Retinal pigment epithelial cell (primary cell): ENCODE results near the gene ADCYAP1R1.

Experiments used
- DNase-seq: peaks from one replicate; pipeline ENCODE4 v3.0.0-alpha.2; 2010; ENCODE audit warnings: low read depth
- H3K4me3 ChIP-seq: 2 replicates; pipeline ENCODE4 v1.5.1; 2011; ENCODE audit warnings: mild to moderate bottlenecking, low read length, control low read depth, moderate library complexity
- TF ChIP-seq, protein P1 (sequence below): conservative IDR thresholded peaks from 2 replicates; pipeline ENCODE4 v1.5.1; 2011; ENCODE audit warnings: low read depth, low read length, control low read depth, inconsistent platforms

ADCYAP1R1 gene

DNA sequence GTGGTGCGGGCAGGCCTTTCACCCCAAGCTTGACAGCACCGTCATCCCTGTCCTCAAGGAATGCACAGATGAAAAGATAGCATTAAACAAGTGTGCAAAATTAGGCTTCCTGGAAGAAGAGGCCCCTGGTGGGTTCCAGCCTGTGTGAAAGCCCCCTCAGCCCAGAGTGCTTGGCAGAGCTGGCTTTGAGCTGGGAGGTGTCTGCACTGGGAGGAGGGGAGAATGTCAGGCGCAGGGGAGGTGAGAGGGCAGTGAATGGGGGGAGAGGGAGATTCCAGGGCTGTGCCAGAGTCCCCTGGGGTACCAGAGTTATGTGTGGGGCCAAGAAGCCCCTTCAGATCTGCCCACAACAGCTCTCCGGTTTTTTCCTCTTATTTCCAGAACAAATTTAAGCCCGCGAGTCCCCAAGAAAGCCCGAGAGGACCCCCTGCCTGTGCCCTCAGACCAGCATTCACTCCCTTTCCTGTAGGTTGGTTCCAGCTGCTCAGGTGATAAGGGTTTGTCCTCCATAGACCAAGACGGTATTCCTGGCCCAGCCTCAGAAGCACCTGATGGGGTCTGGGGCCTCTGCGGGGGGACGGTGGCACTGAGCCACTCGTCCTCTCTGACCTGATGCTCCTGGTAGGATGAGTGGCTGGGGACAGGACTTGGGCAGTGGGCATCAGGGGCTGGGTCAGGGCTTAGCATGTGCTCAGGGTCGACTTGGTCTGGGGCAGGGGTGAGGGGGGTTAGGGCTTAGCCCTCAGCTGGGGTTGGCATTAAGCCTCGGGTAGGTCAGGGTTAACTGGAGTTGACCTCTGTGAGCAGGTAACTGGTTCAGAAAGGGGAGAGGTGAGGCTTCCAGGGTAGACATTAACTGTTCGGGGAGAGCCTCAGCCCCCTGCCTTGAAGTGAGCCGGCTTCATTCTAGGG, 43.4 kb downstream of the ADCYAP1R1 start:
- TF ChIP-seq, protein P1, sequence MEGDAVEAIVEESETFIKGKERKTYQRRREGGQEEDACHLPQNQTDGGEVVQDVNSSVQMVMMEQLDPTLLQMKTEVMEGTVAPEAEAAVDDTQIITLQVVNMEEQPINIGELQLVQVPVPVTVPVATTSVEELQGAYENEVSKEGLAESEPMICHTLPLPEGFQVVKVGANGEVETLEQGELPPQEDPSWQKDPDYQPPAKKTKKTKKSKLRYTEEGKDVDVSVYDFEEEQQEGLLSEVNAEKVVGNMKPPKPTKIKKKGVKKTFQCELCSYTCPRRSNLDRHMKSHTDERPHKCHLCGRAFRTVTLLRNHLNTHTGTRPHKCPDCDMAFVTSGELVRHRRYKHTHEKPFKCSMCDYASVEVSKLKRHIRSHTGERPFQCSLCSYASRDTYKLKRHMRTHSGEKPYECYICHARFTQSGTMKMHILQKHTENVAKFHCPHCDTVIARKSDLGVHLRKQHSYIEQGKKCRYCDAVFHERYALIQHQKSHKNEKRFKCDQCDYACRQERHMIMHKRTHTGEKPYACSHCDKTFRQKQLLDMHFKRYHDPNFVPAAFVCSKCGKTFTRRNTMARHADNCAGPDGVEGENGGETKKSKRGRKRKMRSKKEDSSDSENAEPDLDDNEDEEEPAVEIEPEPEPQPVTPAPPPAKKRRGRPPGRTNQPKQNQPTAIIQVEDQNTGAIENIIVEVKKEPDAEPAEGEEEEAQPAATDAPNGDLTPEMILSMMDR: no peak
- H3K4me3 ChIP-seq: no peak overlapping the region
- DNase-seq: no peak

DNA sequence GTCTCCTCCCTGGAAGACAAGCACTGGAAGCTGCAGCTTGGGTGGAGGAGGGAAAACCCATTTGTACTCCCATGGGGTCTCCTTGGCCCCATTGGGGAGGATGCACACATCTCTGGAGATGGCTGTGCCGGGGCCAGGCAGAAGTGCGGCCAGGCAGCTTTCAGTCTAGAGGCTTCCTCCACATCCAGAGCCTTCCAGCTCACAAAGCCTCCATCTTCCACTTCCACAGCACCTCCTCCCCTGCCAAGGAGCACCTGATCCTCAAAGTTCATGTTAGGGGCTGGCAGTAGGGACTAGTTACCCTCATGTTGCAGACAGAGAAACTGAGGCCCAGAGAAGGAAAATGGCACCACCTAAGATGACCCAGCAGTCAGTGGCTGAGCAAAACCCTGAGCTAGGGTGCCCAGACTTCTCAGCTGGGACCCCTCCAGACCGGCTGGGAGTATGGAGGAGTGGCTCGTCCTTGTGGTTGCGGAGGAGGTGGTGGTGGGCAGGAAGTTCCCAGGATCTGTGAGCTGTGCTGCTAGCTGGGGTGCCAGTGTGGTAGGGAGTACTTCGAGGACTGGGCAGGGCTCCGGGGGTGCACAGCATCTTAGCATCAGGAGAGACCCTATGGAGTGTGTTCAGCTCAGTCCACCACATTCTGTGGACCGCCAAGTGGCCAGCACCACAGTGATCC, 44.2 kb downstream of the ADCYAP1R1 start:
- H3K4me3 ChIP-seq: no peak overlapping the region
- TF ChIP-seq, protein P1: no peak
- DNase-seq: no peak

DNA sequence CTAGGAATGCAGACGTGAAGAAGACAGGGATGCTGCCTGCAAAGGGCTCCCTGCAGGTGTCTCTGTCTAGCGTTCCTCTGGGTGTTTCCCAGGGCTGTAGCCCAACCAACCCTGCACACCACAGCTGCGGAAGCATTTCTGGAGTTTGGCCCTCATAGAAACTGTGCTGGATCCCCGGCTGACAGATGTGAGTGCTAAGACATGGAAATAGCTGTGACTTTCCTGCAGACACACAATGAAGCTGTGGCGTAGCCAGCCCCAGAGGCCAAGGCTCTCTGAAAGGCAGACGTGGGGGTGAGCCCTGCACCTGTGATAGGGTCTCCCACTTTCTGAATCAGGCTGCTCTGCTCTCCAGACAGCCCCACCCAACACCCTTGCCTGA, 44.8 kb downstream of the ADCYAP1R1 start:
- no peak for DNase-seq
- no peak overlapping the region for H3K4me3 ChIP-seq
- TF ChIP-seq, protein P1: no peak

DNA sequence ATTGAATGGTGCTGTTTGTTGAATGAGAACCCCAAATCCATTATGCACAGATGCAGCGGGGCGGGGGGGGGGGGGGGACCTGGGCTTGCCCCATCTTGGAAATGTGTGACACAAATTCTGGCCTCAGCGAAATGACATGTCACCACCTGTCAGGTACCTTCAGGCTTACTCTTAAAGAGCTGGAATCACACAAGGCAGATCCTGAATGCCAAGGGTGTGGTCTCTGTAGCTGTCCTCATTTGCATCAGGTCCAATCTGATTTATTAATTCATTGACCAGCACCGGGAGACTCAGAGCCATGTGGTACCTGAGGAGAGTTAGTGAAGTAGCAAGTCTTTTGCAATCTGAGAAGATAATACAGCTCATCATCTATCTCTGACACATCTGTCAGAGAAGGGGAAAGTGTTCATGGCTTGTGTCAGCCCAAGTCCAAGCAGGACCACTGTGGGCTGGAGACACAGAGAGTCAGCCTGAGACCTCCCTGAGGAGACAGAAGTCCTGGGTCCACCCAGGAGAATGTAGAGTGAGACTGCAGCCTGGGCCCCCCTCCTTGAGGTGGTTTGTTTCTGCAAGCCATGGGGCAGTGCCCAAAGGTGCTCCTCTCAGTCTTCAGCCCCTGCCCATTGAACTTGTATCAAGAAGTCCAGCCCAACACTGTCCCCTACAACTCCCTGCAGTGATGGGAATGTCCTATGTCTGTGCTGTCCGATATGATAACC, 46.7 kb downstream of the ADCYAP1R1 start:
- DNase-seq: no peak
- TF ChIP-seq, protein P1: no peak
- H3K4me3 ChIP-seq: no peak overlapping the region

DNA sequence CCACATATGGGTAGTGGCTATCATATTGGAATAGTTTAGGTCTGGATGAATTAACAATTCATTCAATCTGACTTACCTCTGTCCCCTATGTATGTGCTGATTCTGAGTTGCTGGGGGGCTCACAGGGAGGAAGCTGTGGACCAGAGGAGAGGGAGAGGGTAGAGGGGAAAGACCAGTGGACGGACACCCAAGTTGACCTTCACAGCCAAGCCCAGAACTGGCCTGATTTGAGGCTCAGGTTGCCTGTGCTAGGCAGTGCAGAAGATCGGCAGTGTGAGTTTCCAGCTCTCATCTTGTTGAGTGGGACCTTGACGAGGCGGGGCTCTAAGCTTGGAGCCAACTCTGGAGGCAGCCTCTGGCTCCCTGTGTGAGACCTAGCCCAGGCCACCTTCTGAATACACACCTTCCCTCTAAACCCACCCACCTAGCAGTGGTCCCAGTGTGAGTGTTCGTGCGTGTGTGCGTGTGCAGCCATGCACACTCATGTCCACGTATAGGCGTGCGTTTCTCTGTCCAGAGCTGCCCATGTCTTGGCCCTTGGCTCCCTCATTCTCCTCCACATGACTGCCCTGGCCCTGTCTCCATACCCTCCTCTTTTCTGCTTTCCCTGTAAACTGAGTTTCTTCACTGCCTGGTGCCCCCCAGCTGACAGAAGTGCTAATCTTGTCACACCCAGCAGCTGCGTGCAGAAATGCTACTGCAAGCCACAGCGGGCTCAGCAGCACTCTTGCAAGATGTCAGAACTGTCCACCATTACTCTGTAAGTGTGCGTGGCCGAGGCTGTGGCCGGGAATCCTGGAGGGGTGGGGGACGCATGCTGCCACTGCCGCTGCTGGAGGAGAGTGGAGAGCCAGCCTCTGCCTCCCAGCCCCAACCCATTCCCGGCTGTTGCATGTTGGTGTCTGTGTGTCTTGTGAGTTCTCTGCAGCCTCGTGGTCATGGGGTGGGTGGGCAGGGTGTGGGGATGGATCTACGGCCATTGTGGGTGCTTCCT, 47.6 kb downstream of the ADCYAP1R1 start:
- no peak for DNase-seq
- H3K4me3 ChIP-seq: no peak overlapping the region
- TF ChIP-seq, protein P1: no peak

DNA sequence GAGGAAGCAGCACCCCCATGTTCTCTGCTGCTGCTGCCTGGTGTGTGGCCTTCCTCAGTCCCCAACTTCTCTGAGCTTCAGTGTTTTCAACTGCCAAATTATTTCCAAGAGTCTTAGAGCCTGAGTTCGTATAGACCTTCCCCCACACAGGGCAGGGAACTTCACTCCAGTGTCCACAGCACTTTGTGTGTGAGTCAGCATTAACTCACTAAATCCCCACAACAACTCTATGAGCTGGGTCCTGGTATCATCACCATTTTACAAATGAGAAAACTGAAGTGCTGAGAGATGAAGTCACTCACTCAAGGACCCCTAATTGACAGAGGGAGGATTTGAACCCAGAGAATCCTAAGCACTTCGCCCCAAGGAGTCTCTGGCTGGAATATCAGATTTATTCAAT, 48.3 kb downstream of the ADCYAP1R1 start:
- no peak for DNase-seq
- TF ChIP-seq, protein P1: no peak

More for the DNA sequence above, 48.3 kb downstream of the ADCYAP1R1 start:
- no peak overlapping the region for H3K4me3 ChIP-seq
